Small intestine (tissue), 7 donors: Measurements from ENCODE around the gene C1orf198. TPM values are rescaled to one million over a fixed set of nuclear protein-coding genes. Genes with fewer than 3 reads are reported as not detected.
A peak's percentile ranks its signal among the peaks of the same experiment; 100 is the strongest.

Source experiments
- DNase-seq, 2 donors: peaks; one replicate each; pipeline versions ENCODE4 v3.0.0 to v3.0.0-alpha.2; 2013
- FAIRE-seq: peaks from 2 replicates; lab custom pipeline; 2012; peaks lifted over from hg19 to GRCh38; lab: Jason Lieb, UNC
- H3K27ac ChIP-seq, 3 donors: one replicate each; pipeline ENCODE4 v1.5.1; 2013; ENCODE audit warnings: low read length in 2 of 3, mild to moderate bottlenecking in 2 of 3, control low read depth in 1 of 3, inconsistent platforms in 1 of 3, low read depth in 1 of 3, moderate library complexity in 1 of 3
- H3K27me3 ChIP-seq, 3 donors: one replicate each; pipeline ENCODE4 v1.6.1; 2013; ENCODE audit warnings: low read length in 3 of 3, inconsistent platforms in 1 of 3; ENCODE audit not compliant: control insufficient read depth in 3 of 3, insufficient read depth in 3 of 3
- H3K36me3 ChIP-seq, 3 donors: one replicate each; pipeline ENCODE4 v1.6.1; 2013; ENCODE audit warnings: low read length in 3 of 3, inconsistent platforms in 1 of 3, low read depth in 1 of 3, mild to moderate bottlenecking in 1 of 3, moderate library complexity in 1 of 3; ENCODE audit not compliant: control insufficient read depth in 3 of 3, insufficient read depth in 2 of 3
- H3K4me1 ChIP-seq, 3 donors: one replicate each; pipeline ENCODE4 v1.6.1; 2013; ENCODE audit warnings: low read length in 2 of 3, inconsistent platforms in 1 of 3, low read depth in 1 of 3, mild to moderate bottlenecking in 1 of 3, moderate library complexity in 1 of 3; ENCODE audit not compliant: control insufficient read depth in 3 of 3, insufficient read depth in 2 of 3
- H3K4me3 ChIP-seq, 3 donors: one replicate each; pipeline ENCODE4 v1.5.1; 2013; ENCODE audit warnings: low read length in 3 of 3, control low read depth in 1 of 3, inconsistent platforms in 1 of 3, low read depth in 1 of 3, mild to moderate bottlenecking in 1 of 3, moderate library complexity in 1 of 3
- H3K9me3 ChIP-seq, 2 donors: one replicate each; pipeline ENCODE4 v1.6.1; 2013; ENCODE audit warnings: low read depth in 1 of 2, low read length in 1 of 2; ENCODE audit not compliant: control insufficient read depth in 2 of 2, insufficient read depth in 1 of 2
- WGBS, 3 donors: extraction: QIAGEN DNeasy Blood & Tissue Kit; methylation state at CpG; one replicate each; pipeline ENCODE4 v1.1.7; 2013; 5-methylcytosine and 5-hydroxymethylcytosine counted together
- polyA plus RNA-seq, 4 donors: library from polyadenylated mRNA; stranded (reverse) in 3 of 4; unstranded in 1 of 4; fragments of 200-250 nt in 3 of 4; fragments of 120-200 nt in 1 of 4; gene quantifications; one replicate each; pipeline versions ENCODE4 v1.2.1 to v1.2.3, GENCODE V29; 2013
- donor health status: healthy with polysubstance abuse.
- donor health status: control.
- donor health status: control.
- donor health status: Bipolar disorder and iron deficiency.
- donor health status: healthy.

C1orf198 gene
- polyA plus RNA-seq, 4 donors, result 6.0 to 19.5 (median 13.1) TPM

DNA sequence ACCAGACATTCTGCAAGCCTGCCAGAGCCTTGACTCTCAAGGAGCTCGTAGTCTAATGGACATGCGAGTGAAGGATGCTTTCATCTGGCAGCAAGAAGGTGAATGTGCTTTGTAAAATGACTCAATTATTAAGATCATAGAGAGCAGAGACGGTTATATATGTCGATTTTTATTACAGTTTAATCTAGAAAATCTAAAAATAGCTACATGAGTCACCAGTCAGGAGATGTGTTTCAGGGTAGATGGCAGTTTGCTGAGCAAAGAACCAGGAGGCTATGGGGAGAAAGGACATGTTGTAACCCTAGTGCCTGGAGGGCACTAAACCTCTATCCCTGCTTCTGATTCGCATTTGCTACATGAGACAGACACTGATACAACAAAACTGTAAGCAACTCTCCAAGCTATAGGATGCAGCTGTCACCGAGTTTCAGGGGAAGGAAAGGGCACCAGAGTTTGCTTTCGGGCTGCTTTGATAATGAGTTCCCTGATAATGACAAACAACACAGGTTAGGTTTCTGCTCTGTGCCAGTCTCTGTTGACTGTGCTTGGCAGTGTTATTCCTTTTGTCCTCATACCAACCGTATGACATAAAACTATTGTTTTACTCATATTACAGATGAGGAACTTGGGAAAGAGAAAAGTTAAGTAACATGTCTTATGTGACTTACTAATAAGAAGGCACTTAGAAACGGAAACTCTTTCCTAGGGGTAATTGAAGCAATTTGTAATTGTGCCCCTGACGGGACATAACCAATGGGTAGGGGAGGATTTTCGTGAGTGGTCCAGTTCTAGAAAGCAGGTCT lies 43.2 kb downstream of the C1orf198 start:
- Histone ChIP-seq H3K27ac (peak overlapping the region; percentile 46 to 56 (median 50)), H3K4me3 (no peak overlapping the region), H3K27me3 (no peaks in the 10 kb centered on the region), H3K9me3 (no peaks in the 10 kb centered on the region), H3K36me3 (no peaks in the 10 kb centered on the region), H3K4me1 (peaks cover 4 to 33% (median 4%) of the 10 kb centered on the region in 3 donors)
- DNase-seq, result peak; percentile 69 to 77
- WGBS, 3 donors, result 9 to 43% (median 32%) methylated on average over 11 of the region's 11 CpGs
- no peak for FAIRE-seq

DNA sequence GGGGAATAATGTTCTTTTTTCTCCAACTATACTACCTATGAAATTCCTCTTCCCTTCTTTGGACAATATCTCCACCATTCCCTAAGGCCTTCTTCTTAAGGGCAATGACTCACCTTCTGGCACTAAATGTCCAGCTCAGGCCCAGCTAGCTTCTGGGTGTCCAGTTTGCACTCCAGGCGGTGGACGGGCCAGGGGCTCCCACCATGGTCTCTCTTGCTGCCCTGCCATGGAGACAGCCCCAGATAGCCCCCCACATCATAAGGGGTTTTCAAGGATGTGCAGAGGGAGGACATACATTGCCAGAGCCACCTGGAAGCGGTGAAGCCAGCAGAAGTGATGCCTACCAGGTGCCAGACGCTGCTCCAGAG lies 43.8 kb downstream of the C1orf198 start:
- no peaks in the 10 kb centered on the region for H3K9me3 ChIP-seq
- H3K4me3 ChIP-seq, result no peak overlapping the region
- H3K27ac ChIP-seq, result peak overlapping the region; percentile 46 to 56 (median 50)
- DNase-seq, result no peak
- no peak for FAIRE-seq
- no peaks in the 10 kb centered on the region for H3K36me3 ChIP-seq
- peaks cover 4 to 33% (median 4%) of the 10 kb centered on the region in 3 donors for H3K4me1 ChIP-seq
- whole genome bisulfite sequencing, 3 donors, result 54 to 79% (median 55%) methylated on average over 4 of the region's 4 CpGs
- no peaks in the 10 kb centered on the region for H3K27me3 ChIP-seq

- Histone ChIP-seq H3K27me3 (no peaks in the 10 kb centered on the region), H3K4me1 (peaks cover 4 to 33% (median 4%) of the 10 kb centered on the region in 3 donors), H3K27ac (peak overlapping the region in 1 of 3 donors; percentile 3), H3K9me3 (no peaks in the 10 kb centered on the region), H3K36me3 (no peaks in the 10 kb centered on the region), H3K4me3 (no peak overlapping the region)
- FAIRE-seq (no peak), DNase-seq (peak; percentile 15 to 50)
- WGBS, 3 donors, result 16 to 44% (median 19%) methylated on average over 3 of the region's 3 CpGs
These were observed 44.4 kb downstream of the C1orf198 start for GRCh38 chr1:230823931-230824381.

DNA sequence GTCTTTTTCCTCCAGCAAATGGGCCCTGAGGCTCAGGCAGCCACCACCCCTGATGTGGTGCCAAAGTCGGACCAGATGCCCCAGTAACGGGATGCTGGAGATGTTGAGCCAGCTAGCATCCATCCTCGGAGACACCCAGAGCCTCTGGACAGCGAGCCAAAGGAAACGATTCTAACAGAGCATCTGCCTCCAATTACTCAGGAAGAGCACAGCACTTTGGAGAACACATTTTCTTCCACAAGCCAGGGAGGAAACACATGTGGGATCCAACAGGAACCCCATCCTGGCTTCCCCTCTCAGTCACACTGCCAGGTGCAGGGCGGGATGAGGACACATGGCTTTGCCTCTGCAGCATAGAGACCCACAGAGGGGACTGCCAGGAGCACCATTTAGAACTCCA lies 44.9 kb downstream of the C1orf198 start:
- H3K4me1 ChIP-seq, result peaks cover 4 to 33% (median 4%) of the 10 kb centered on the region in 3 donors
- 53 to 73% (median 73%) methylated on average over 6 of the region's 6 CpGs for WGBS, 3 donors
- H3K27me3 ChIP-seq, result no peaks in the 10 kb centered on the region
- no peak for DNase-seq
- no peaks in the 10 kb centered on the region for H3K9me3 ChIP-seq
- no peaks in the 10 kb centered on the region for H3K36me3 ChIP-seq
- no peak for FAIRE-seq
- H3K27ac ChIP-seq, result peak overlapping the region in 1 of 3 donors; percentile 7
- no peak overlapping the region for H3K4me3 ChIP-seq

DNA sequence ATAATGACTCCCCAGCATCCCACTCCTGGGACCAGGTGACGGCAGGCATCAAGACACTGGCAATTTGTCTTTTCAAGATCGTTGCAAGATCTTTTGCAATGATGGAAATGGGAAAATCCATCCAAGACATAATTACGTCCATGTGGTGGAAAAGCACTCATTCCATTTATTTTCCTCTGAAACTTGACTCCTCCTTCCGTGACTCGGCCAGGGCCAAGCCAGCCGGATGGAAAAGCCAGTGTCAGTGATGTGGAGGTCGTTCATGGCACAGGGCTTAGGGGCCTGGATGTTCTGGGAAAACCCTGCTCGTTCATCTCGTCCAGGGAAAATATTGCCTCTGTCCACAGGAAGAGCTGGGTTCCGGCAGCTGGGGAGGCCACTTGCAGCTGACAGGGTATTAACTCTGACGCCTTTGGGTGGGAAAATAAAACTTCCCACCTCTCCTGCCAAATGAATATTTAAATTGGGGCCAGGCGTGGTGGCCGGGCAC lies 46.2 kb downstream of the C1orf198 start:
- DNase-seq, result no peak

GRCh38 chr1:230821346-230821745 lies 47.0 kb downstream of the C1orf198 start:
- Histone ChIP-seq H3K27me3 (no peaks in the 10 kb centered on the region), H3K36me3 (no peaks in the 10 kb centered on the region), H3K9me3 (no peaks in the 10 kb centered on the region), H3K4me3 (no peak overlapping the region), H3K27ac (no peak overlapping the region), H3K4me1 (peaks cover 4 to 29% (median 4%) of the 10 kb centered on the region in 3 donors)
- no peak for FAIRE-seq
- 64 to 74% (median 68%) methylated on average over 4 of the region's 4 CpGs for WGBS, 3 donors
- DNase-seq, result no peak

More for the DNA sequence above, 46.2 kb downstream of the C1orf198 start:
- Histone ChIP-seq H3K4me3 (no peak overlapping the region), H3K27ac (no peak overlapping the region), H3K4me1 (peaks cover 4 to 30% (median 4%) of the 10 kb centered on the region in 3 donors), H3K9me3 (no peaks in the 10 kb centered on the region), H3K36me3 (no peaks in the 10 kb centered on the region), H3K27me3 (no peaks in the 10 kb centered on the region)
- WGBS, 3 donors, result 73 to 92% (median 82%) methylated on average over 13 of the region's 13 CpGs
- FAIRE-seq, result no peak

GRCh38 chr1:230820568-230820967 lies 47.8 kb downstream of the C1orf198 start:
- peaks cover 0 to 21% (median 4%) of the 10 kb centered on the region in 3 donors for H3K4me1 ChIP-seq
- WGBS, 3 donors, result 71 to 88% (median 81%) methylated on average over 4 of the region's 4 CpGs
- no peak for DNase-seq
- FAIRE-seq, result no peak
- H3K9me3 ChIP-seq, result no peaks in the 10 kb centered on the region
- H3K27ac ChIP-seq, result no peak overlapping the region
- no peak overlapping the region for H3K4me3 ChIP-seq
- H3K27me3 ChIP-seq, result no peaks in the 10 kb centered on the region
- H3K36me3 ChIP-seq, result no peaks in the 10 kb centered on the region

- Histone ChIP-seq H3K27ac (no peak overlapping the region), H3K36me3 (no peaks in the 10 kb centered on the region), H3K27me3 (no peaks in the 10 kb centered on the region), H3K4me1 (peaks cover 0 to 15% (median 4%) of the 10 kb centered on the region in 3 donors), H3K4me3 (no peak overlapping the region), H3K9me3 (no peaks in the 10 kb centered on the region)
- DNase-seq, result no peak
- FAIRE-seq, result no peak
- WGBS, 3 donors, result 89 to 91% (median 89%) methylated on average over 4 of the region's 4 CpGs
These were observed 48.3 kb downstream of the C1orf198 start for GRCh38 chr1:230819976-230820375.
